Raji (cell line): Measurements from ENCODE around the gene MECR.
A peak's percentile ranks its signal among the peaks of the same experiment; 100 is the strongest.

Source experiments
- POLR2A ChIP-seq: IDR thresholded peaks from 2 replicates; pipeline ENCODE4 v1.6.1; 2011; ENCODE audit warnings: low read depth, low read length, control low read depth; ENCODE audit not compliant: insufficient read depth

The MECR gene

GRCh38 chr1:29230553-29231378, at the start of gene MECR:
Gene MECR (minus strand): TSS chr1:29230934. CDS start chr1:29230906, 28 bp downstream.
- peak; percentile 97 for TF ChIP-seq POLR2A

- no peak for TF ChIP-seq POLR2A
These were observed 49.2 kb upstream of the MECR start for GRCh38 chr1:29279951-29280391.

- no peak for TF ChIP-seq POLR2A
These were observed 48.7 kb upstream of the MECR start for GRCh38 chr1:29279406-29279805.

DNA sequence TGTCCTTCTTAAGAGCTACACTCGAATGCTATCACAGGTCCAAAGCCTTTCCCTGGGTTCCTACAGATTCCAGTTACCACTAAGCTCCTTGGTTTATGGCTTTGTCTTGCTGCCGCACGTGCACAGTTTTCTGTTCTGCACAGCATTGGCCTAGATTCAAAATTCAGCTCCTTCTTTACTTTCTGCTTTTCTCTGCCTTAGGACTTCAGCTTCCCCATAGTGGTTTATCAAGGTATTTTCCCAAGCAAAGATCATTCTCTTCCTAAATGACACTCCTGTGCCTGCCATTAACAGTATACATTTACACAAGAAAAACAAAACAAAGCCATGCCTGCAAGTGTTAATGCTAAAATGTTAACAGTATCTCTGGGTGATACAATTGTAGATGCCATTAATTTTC, 47.4 kb upstream of the MECR start:
- TF ChIP-seq POLR2A = no peak

DNA sequence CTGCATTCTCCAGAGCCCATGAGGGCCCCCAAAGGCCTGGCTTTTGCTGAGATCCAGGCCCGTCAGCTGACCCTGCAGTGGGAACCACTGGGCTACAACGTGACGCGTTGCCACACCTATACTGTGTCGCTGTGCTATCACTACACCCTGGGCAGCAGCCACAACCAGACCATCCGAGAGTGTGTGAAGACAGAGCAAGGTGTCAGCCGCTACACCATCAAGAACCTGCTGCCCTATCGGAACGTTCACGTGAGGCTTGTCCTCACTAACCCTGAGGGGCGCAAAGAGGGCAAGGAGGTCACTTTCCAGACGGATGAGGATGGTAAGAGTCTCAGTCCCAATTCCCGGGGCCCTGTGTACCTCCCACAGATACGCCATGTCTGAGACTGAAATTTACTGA, 44.7 kb upstream of the MECR start:
- TF ChIP-seq POLR2A = no peak

- no peak for TF ChIP-seq POLR2A
These were observed 41.6 kb upstream of the MECR start for GRCh38 chr1:29272147-29272907.

DNA sequence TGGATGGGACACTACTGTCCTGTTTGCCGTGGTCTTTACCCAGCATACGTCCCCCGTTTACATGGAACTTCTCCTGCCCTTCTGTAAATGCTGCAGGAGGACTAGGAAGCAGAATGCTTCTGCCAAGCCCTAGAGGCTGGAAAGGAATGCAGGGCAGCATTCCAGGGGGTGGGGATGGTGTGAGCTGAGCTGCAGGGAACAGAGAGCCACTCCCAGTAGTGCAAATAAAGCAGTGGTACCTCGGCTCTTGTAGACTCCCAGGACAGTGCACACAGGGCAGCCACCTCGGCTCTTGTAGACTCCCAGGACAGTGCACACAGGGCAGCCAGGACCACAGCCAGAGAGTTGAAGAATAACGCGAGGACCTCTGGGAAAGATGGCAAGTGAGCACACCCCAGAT, 41.0 kb upstream of the MECR start:
- no peak for TF ChIP-seq POLR2A

DNA sequence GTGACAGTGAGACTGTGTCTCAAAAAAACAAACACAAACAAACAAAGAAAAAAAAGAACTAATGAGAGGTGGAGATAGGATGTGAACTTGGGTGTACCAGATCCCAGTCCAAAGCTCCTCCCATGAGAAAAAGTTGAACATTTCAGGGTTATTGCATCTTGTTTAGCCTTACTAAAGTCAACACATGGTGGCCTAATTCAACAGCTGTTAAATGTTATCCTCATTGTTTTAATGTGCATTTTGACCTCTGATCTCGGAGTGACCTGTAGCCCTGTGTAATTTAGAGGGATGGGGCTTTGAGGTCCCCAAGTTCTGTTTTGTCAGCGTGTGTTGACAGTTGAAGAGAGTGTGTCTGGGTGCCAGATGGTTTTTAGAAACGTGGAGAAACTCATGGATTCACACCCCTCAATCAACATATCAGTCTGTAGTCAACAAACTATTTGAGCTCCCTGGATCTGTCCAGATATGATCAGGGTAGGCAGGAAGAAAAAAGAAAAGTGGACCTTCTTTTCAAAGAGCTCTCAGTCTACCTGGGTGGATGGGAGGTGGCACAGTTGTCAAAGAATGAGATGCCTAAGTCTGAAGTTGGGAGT, 40.3 kb upstream of the MECR start:
- no peak for TF ChIP-seq POLR2A

DNA sequence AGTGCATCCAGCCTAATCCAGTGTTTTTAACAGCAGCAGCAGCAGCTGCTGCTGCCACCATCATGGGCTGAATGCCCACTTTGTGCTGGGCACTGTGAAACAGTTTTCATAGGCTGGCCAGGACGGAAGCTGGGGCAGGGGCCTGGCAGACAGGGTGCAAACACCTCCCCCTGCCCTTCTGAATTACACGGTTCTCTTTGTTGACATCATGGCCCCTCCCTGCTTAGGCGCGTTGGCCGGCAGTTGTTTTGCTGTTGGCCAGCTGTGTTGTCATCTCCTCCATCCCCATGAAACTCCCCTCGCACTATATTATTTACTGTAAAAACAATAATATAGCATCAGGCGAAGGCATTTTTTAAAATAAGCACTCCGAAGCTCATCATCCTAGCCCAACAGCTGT, 38.6 kb upstream of the MECR start:
- no peak for TF ChIP-seq POLR2A

GRCh38 chr1:29267321-29268070, 36.8 kb upstream of the MECR start:
- no peak for TF ChIP-seq POLR2A

DNA sequence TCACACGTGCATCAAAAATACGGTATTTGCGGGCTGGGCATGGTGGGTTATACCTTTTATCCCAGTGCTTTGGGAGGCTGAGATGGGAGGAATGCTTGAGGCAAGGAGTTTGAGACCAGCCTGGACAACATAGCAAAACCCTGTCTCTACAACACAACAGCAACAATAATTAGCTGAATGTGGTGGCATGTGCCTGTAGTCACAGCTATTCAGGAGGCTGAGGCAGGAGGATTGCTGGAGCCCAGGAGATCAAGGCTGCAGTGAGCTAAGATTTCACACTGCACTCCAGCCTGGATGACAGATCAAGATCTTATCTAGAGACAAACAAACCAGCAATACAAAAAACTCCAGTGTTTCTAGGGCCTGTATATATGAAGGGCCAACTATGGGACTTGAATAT, 36.2 kb upstream of the MECR start:
- no peak for TF ChIP-seq POLR2A

GRCh38 chr1:29264773-29265389, 34.1 kb upstream of the MECR start:
- TF ChIP-seq POLR2A = no peak

- TF ChIP-seq POLR2A = no peak
These were observed 29.8 kb upstream of the MECR start for GRCh38 chr1:29260531-29260930.

GRCh38 chr1:29259802-29260441, 29.2 kb upstream of the MECR start:
- no peak for TF ChIP-seq POLR2A
